ENCODE measurements around the gene RAPGEF4.

DNA sequence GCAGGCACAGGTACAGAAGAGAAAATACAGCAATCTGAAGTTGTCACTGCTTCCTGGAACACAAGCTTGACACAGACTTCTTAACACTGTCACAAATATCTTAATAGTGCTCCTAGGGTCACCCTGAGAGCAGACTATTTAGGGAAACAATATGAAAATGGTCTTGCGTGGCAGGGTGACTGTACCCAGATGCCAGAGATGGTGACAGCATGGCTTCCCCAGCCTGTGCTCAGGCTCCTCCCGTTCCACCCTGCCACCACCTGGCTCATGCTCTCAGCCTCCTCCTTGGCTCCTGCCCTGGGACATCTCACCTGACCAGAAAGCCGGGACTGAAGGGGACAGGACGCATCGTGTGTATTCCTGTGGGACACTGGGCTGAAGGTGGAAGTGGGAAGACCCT lies 111.5 kb downstream of the RAPGEF4 start:
- TF ChIP-seq, protein P1, sequence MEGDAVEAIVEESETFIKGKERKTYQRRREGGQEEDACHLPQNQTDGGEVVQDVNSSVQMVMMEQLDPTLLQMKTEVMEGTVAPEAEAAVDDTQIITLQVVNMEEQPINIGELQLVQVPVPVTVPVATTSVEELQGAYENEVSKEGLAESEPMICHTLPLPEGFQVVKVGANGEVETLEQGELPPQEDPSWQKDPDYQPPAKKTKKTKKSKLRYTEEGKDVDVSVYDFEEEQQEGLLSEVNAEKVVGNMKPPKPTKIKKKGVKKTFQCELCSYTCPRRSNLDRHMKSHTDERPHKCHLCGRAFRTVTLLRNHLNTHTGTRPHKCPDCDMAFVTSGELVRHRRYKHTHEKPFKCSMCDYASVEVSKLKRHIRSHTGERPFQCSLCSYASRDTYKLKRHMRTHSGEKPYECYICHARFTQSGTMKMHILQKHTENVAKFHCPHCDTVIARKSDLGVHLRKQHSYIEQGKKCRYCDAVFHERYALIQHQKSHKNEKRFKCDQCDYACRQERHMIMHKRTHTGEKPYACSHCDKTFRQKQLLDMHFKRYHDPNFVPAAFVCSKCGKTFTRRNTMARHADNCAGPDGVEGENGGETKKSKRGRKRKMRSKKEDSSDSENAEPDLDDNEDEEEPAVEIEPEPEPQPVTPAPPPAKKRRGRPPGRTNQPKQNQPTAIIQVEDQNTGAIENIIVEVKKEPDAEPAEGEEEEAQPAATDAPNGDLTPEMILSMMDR (IDR thresholded peaks at IDR 0.05) = no peak
- TF ChIP-seq POLR2A (IDR thresholded peaks at IDR 0.05) (no peak), EP300 (IDR thresholded peaks at IDR 0.05) (no peak)
